ENCODE measurements around the gene TREML2.

DNA sequence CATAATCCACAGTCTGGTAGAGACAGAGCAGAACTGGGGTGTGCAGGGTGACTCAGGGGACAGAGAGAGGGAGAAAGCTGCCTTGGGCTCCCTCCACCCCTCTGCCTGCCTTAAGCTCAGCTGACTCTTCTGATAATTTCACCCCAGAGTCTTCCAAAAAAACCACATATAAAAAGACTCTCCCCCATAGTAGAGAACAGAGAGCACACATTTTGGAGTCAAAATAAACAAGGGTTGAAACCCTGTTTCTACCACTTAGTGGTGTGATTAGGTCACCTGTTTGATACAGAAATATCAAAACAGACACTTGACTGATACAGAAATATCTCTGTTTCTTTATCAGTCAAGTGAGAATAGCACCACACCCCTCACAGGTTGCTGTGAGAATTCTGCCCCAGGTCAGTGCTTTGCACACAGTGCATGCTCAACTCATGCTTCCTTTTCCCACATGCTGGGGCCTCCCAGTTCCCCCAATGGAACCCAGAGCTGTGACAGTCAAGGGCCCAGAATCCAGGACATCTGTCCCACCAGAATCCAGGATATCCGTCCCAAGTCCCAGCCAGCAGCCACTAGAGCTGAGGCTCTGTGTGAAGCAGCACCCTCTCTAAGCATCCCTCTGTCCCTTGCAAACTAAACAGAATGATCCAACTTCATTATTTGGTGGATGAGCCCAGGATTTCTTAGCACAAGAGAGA is 1.2 kb downstream of the TREML2 start:
- TF ChIP-seq POLR2A (IDR thresholded peaks at IDR 0.05; ENCODE audit: low read depth, low read length) (no peak), POLR2AphosphoS5 (IDR thresholded peaks at IDR 0.05; ENCODE audit: low read depth, low read length) (no peak)

Data from GM12891 (cell line).